ENCODE data around the gene LRPAP1.

- TF ChIP-seq EZH2phosphoT487 (IDR thresholded peaks at IDR 0.05; ENCODE audit: low read depth, severe bottlenecking, unreplicated experiment) (no peak), EZH2 (IDR thresholded peaks at IDR 0.05; ENCODE audit: borderline replicate concordance) (no peak)
- TF ChIP-seq, protein P1, sequence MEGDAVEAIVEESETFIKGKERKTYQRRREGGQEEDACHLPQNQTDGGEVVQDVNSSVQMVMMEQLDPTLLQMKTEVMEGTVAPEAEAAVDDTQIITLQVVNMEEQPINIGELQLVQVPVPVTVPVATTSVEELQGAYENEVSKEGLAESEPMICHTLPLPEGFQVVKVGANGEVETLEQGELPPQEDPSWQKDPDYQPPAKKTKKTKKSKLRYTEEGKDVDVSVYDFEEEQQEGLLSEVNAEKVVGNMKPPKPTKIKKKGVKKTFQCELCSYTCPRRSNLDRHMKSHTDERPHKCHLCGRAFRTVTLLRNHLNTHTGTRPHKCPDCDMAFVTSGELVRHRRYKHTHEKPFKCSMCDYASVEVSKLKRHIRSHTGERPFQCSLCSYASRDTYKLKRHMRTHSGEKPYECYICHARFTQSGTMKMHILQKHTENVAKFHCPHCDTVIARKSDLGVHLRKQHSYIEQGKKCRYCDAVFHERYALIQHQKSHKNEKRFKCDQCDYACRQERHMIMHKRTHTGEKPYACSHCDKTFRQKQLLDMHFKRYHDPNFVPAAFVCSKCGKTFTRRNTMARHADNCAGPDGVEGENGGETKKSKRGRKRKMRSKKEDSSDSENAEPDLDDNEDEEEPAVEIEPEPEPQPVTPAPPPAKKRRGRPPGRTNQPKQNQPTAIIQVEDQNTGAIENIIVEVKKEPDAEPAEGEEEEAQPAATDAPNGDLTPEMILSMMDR (IDR thresholded peaks at IDR 0.05; ENCODE audit: poor library complexity), result no peak
Measured at GRCh38 chr4:3572363-3572762, 40.1 kb upstream of the LRPAP1 start.
